Keratinocyte (primary cell): Measurements from ENCODE around the gene SPCS3. TPM values are rescaled to one million over a fixed set of nuclear protein-coding genes. Genes with fewer than 3 reads are reported as not detected.

Source experiments
- DNase-seq: peaks from one replicate; pipeline ENCODE4 v3.0.0-alpha.2; 2011; ENCODE audit warnings: low read depth, missing footprints, low spot score
- FAIRE-seq: peaks from 2 replicates; lab custom pipeline; 2011; peaks lifted over from hg19 to GRCh38; lab: Jason Lieb, UNC
- H2AFZ ChIP-seq: 2 replicates; pipeline ENCODE4 v1.6.0; 2012; ENCODE audit warnings: low read length, control low read depth, inconsistent platforms; ENCODE audit not compliant: control insufficient read depth
- H3K27ac ChIP-seq: 2 replicates; pipeline ENCODE4 v1.5.1; 2011; ENCODE audit warnings: low read length; ENCODE audit not compliant: control insufficient read depth, insufficient read depth
- H3K27me3 ChIP-seq: 3 replicates; pipeline ENCODE4 v1.6.0; 2011; ENCODE audit warnings: low read length; ENCODE audit not compliant: control insufficient read depth, insufficient read depth; ENCODE audit errors: extremely low read depth
- H3K36me3 ChIP-seq, 2 experiments: 2 replicates in 1 of 2; 3 replicates in 1 of 2; pipeline ENCODE4 v1.5.1; 2011; ENCODE audit warnings: low read length in 2 of 2, mild to moderate bottlenecking in 1 of 2; ENCODE audit not compliant: control insufficient read depth in 2 of 2, insufficient read depth in 2 of 2; ENCODE audit errors: extremely low read depth in 1 of 2
- H3K4me1 ChIP-seq: 3 replicates; pipeline ENCODE4 v1.5.1; 2011; ENCODE audit warnings: low read length; ENCODE audit not compliant: control insufficient read depth, insufficient read depth; ENCODE audit errors: extremely low read depth
- H3K4me2 ChIP-seq: 3 replicates; pipeline ENCODE4 v1.6.0; 2011; ENCODE audit warnings: low read depth, low read length; ENCODE audit not compliant: control insufficient read depth, insufficient read depth; ENCODE audit errors: extremely low read depth
- H3K4me3 ChIP-seq, 3 experiments: fragments of 200-600 bp in 1 of 3; sonication (generic) in 1 of 3; 2 replicates in 2 of 3; 3 replicates in 1 of 3; pipeline ENCODE4 v1.5.1; 2011 to 2016; ENCODE audit warnings: low read length in 3 of 3, mild to moderate bottlenecking in 3 of 3, control low read depth in 2 of 3, inconsistent platforms in 1 of 3, low read depth in 1 of 3, mixed read lengths in 1 of 3, mixed run types in 1 of 3, moderate library complexity in 1 of 3; ENCODE audit not compliant: control insufficient read depth in 2 of 3, insufficient read depth in 2 of 3; ENCODE audit errors: extremely low read depth in 1 of 3
- H3K79me2 ChIP-seq: 2 replicates; pipeline ENCODE4 v1.6.0; 2012; ENCODE audit warnings: low read length; ENCODE audit not compliant: control insufficient read depth, insufficient read depth
- H3K9ac ChIP-seq: 3 replicates; pipeline ENCODE4 v1.6.0; 2011; ENCODE audit warnings: low read length; ENCODE audit not compliant: control insufficient read depth, insufficient read depth; ENCODE audit errors: extremely low read depth
- H3K9me1 ChIP-seq: 3 replicates; pipeline ENCODE4 v1.6.0; 2011; ENCODE audit warnings: low read length; ENCODE audit not compliant: control insufficient read depth, insufficient read depth; ENCODE audit errors: extremely low read depth
- H3K9me3 ChIP-seq: 2 replicates; pipeline ENCODE4 v1.5.1; 2012; ENCODE audit warnings: low read depth, low read length; ENCODE audit not compliant: control insufficient read depth
- H4K20me1 ChIP-seq: 3 replicates; pipeline ENCODE4 v1.6.0; 2011; ENCODE audit warnings: low read length; ENCODE audit not compliant: control insufficient read depth, insufficient read depth; ENCODE audit errors: extremely low read depth
- EZH2 ChIP-seq: IDR thresholded peaks from one replicate; pipeline ENCODE4 v1.6.1; 2012; ENCODE audit warnings: inconsistent platforms, mild to moderate bottlenecking, low read length, moderate library complexity
- dilution Hi-C: fragments of 300-500 bp; cut with MboI; formaldehyde crosslinking; loops from one replicate; pipeline ENCODE4 v1.7.0; 2020; ENCODE audit warnings: low sequenced_read_pairs; ENCODE audit not compliant: extremely low pct_ligation_motif_present
- polyA plus RNA-seq, 5 experiments: library from polyadenylated mRNA; depleted of rRNA in 3 of 5; stranded (reverse) in 3 of 5; stranded (forward) in 1 of 5; unstranded in 1 of 5; fragments of >200 nt; gene quantifications; 1 replicate in 1 of 5; 2 replicates in 3 of 5; 3 replicates in 1 of 5; pipeline versions ENCODE4 v1.2.1 to v1.2.3, GENCODE V29; 2011 to 2012; ENCODE audit warnings: missing spikeins in 2 of 5, low read depth in 1 of 5, low replicate concordance in 1 of 5
- TF ChIP-seq, protein P1 (sequence below), 3 experiments: IDR thresholded peaks in 1 of 3; conservative IDR thresholded peaks in 1 of 3; optimal IDR thresholded peaks in 1 of 3; 2 replicates in 2 of 3; 3 replicates in 1 of 3; pipeline versions ENCODE3 to v1.5.1; 2011; ENCODE audit warnings: low read length in 3 of 3, mild to moderate bottlenecking in 3 of 3, moderate library complexity in 2 of 3, control low read depth in 1 of 3, inconsistent platforms in 1 of 3; ENCODE audit not compliant: insufficient read depth in 2 of 3; ENCODE audit errors: extremely low read depth in 1 of 3

SPCS3 gene
- polyA plus RNA-seq, 1 donor (not counting 4 experiments of a cell fraction or from before 2014, with no cell fraction given) = 59.3 TPM

GRCh38 chr4:176350671-176351070 lies 30.9 kb downstream of the SPCS3 start:
- Histone ChIP-seq H3K4me3 (no peak overlapping the region), H3K36me3 (no peaks in the 10 kb centered on the region), H3K27ac (no peak overlapping the region), H4K20me1 (no peaks in the 10 kb centered on the region), H3K27me3 (no peaks in the 10 kb centered on the region), H3K9me3 (no peaks in the 10 kb centered on the region), H3K4me2 (no peak overlapping the region), H3K4me1 (no peaks in the 10 kb centered on the region), H3K9me1 (no peaks in the 10 kb centered on the region), H3K9ac (no peak overlapping the region), H3K79me2 (no peaks in the 10 kb centered on the region), H2AFZ (no peak overlapping the region)
- TF ChIP-seq EZH2 = no peak
- TF ChIP-seq, protein P1, sequence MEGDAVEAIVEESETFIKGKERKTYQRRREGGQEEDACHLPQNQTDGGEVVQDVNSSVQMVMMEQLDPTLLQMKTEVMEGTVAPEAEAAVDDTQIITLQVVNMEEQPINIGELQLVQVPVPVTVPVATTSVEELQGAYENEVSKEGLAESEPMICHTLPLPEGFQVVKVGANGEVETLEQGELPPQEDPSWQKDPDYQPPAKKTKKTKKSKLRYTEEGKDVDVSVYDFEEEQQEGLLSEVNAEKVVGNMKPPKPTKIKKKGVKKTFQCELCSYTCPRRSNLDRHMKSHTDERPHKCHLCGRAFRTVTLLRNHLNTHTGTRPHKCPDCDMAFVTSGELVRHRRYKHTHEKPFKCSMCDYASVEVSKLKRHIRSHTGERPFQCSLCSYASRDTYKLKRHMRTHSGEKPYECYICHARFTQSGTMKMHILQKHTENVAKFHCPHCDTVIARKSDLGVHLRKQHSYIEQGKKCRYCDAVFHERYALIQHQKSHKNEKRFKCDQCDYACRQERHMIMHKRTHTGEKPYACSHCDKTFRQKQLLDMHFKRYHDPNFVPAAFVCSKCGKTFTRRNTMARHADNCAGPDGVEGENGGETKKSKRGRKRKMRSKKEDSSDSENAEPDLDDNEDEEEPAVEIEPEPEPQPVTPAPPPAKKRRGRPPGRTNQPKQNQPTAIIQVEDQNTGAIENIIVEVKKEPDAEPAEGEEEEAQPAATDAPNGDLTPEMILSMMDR (optimal IDR thresholded peaks at IDR 0.05 in 1 of 3, IDR thresholded peaks at IDR 0.05 in 1 of 3, conservative IDR thresholded peaks at IDR 0.05 in 1 of 3; ENCODE audit: extremely low read depth in 1 of 3, insufficient read depth in 2 of 3, low read length in 3 of 3) = no peak
- no peak for DNase-seq
- dilution Hi-C loops = no loop called here
- FAIRE-seq = no peak

DNA sequence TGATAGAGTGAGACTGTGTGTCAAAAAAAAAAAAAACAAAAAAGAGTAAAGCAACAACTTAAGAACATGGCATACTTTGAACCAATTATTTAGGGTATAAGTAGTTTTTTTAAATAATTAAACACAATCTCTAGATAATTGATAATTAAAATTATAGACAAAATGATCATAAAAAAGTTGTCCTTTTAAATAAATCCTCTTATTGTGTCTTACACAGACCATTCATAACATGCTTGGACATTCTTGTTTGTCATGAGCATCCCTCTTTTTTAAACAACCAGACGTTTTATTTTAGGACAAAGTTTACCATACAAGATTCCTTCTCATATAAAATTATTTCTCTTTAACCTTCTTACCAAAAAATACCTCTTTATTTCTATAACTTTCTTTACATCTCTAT lies 35.1 kb downstream of the SPCS3 start:
- FAIRE-seq = no peak
- Histone ChIP-seq H4K20me1 (no peaks in the 10 kb centered on the region), H3K79me2 (no peaks in the 10 kb centered on the region), H3K4me1 (no peaks in the 10 kb centered on the region), H2AFZ (no peak overlapping the region), H3K27ac (no peak overlapping the region), H3K4me3 (no peak overlapping the region), H3K4me2 (no peak overlapping the region), H3K27me3 (no peaks in the 10 kb centered on the region), H3K9ac (no peak overlapping the region), H3K9me1 (no peaks in the 10 kb centered on the region), H3K36me3 (no peaks in the 10 kb centered on the region), H3K9me3 (no peaks in the 10 kb centered on the region)
- TF ChIP-seq, protein P1 (optimal IDR thresholded peaks at IDR 0.05 in 1 of 3, IDR thresholded peaks at IDR 0.05 in 1 of 3, conservative IDR thresholded peaks at IDR 0.05 in 1 of 3; ENCODE audit: extremely low read depth in 1 of 3, insufficient read depth in 2 of 3, low read length in 3 of 3) = no peak
- no peak for TF ChIP-seq EZH2
- DNase-seq = no peak
- dilution Hi-C loops = no loop called here
